A549 (cell line): ENCODE measurements around the gene FAM107B. TPM values are rescaled to one million over a fixed set of nuclear protein-coding genes. Genes with fewer than 3 reads are reported as not detected.

Experiments used
- ATAC-seq, 2 experiments: fragments of 200-7000 bp in 1 of 2; fragments of >200 bp in 1 of 2; cut with Nextera tagmentation in 1 of 2; cut with Tn5 transposase in 1 of 2; 3 replicates each; pipeline versions ENCODE4 v1.8.0 to v1.9.1; 2018 to 2020; ENCODE audit warnings: mild to moderate bottlenecking in 1 of 2, moderate library complexity in 1 of 2
- CTCF ChIA-PET: fragments of 300-600 bp; sonication (Branson Sonifier 250); formaldehyde crosslinking; extraction: SDS; loops from one replicate; lab custom pipeline; 2021; ENCODE audit warnings: antibody characterized with exemption, inconsistent platforms; lab: Yijun Ruan, JAX
- POLR2A ChIA-PET: fragments of 350-600 bp; formaldehyde crosslinking; extraction: SDS; loops from one replicate; lab custom pipeline; 2021; ENCODE audit warnings: antibody characterized with exemption, inconsistent platforms; lab: Yijun Ruan, JAX
- DNase-seq, 2 experiments: peaks; one replicate each; pipeline versions ENCODE4 v3.0.0 to v3.0.0-alpha.2; 2011 to 2016; ENCODE audit warnings: low read depth in 1 of 2, low spot score in 1 of 2
- FAIRE-seq: peaks from 2 replicates; lab custom pipeline; 2011; peaks lifted over from hg19 to GRCh38; lab: Jason Lieb, UNC
- H3K27ac ChIP-seq, 2 experiments: fragments of >200 bp; sonication (Bioruptor Twin); formaldehyde crosslinking; 3 replicates each; pipeline ENCODE4 v1.5.1; 2016 to 2017
- H3K4me1 ChIP-seq: fragments of >200 bp; sonication (Bioruptor Twin); formaldehyde crosslinking; 3 replicates; pipeline ENCODE4 v1.6.1; 2016
- H3K4me2 ChIP-seq: fragments of >200 bp; sonication (Bioruptor Twin); formaldehyde crosslinking; 3 replicates; pipeline ENCODE4 v1.6.1; 2016
- H3K4me3 ChIP-seq: fragments of >200 bp; sonication (Bioruptor Twin); formaldehyde crosslinking; 3 replicates; pipeline ENCODE4 v1.5.1; 2016
- H3K9me3 ChIP-seq: fragments of >200 bp; sonication (Bioruptor Twin); formaldehyde crosslinking; 3 replicates; pipeline ENCODE4 v1.6.1; 2016
- CBX2 ChIP-seq: fragments of 200-600 bp; sonication (generic); IDR thresholded peaks from 2 replicates; pipeline ENCODE4 v1.6.1; 2016; ENCODE audit warnings: low read depth, mild to moderate bottlenecking, borderline replicate concordance
- CBX8 ChIP-seq: fragments of 200-600 bp; sonication (generic); IDR thresholded peaks from 2 replicates; pipeline ENCODE4 v1.6.1; 2016
- CEBPB ChIP-seq, 2 experiments: fragments of >200 bp in 1 of 2; sonication (Bioruptor Twin) in 1 of 2; formaldehyde crosslinking in 1 of 2; IDR thresholded peaks; 2 replicates each; pipeline ENCODE4 v1.6.1; 2012 to 2016
- CHD4 ChIP-seq: fragments of 200-600 bp; sonication (generic); IDR thresholded peaks from 2 replicates; pipeline ENCODE4 v1.6.1; 2016; ENCODE audit warnings: antibody characterized with exemption, mild to moderate bottlenecking, borderline replicate concordance
- EHMT2 ChIP-seq: fragments of 200-600 bp; sonication (generic); IDR thresholded peaks from 2 replicates; pipeline ENCODE4 v1.6.1; 2016; ENCODE audit warnings: antibody characterized with exemption, low read depth, mild to moderate bottlenecking, moderate library complexity
- ELK1 ChIP-seq: fragments of 150-350 bp; IDR thresholded peaks from 2 replicates; pipeline ENCODE4 v1.6.1; 2014; ENCODE audit warnings: low read depth, mild to moderate bottlenecking, low read length
- EP300 ChIP-seq, 2 experiments: fragments of >200 bp; sonication (Bioruptor Twin); formaldehyde crosslinking; IDR thresholded peaks; 2 replicates in 1 of 2; 3 replicates in 1 of 2; pipeline ENCODE4 v1.6.1; 2016 to 2017
- HES2 ChIP-seq: fragments of >200 bp; sonication (Bioruptor Twin); formaldehyde crosslinking; IDR thresholded peaks from 2 replicates; pipeline ENCODE4 v1.6.1; 2016
- HMGXB4 ChIP-seq: fragments of 250-450 bp; sonication (Bioruptor Pico); IDR thresholded peaks from 2 replicates; pipeline ENCODE4 v1.5.0; 2021; ENCODE audit warnings: mild to moderate bottlenecking, moderate library complexity, borderline replicate concordance
- HOXB5 ChIP-seq: fragments of 250-450 bp; sonication (Bioruptor Pico); IDR thresholded peaks from 2 replicates; pipeline ENCODE4 v1.5.0; 2020; ENCODE audit warnings: mild to moderate bottlenecking, moderate library complexity
- JUNB ChIP-seq: fragments of >200 bp; sonication (Bioruptor Twin); formaldehyde crosslinking; IDR thresholded peaks from 2 replicates; pipeline ENCODE4 v1.6.1; 2016
- KDM1A ChIP-seq: fragments of 200-600 bp; sonication (generic); IDR thresholded peaks from 2 replicates; pipeline ENCODE4 v1.6.1; 2016; ENCODE audit warnings: low read depth, mild to moderate bottlenecking
- MAFK ChIP-seq: fragments of 450-650 bp; IDR thresholded peaks from 2 replicates; pipeline ENCODE4 v1.6.1; 2014; ENCODE audit not compliant: partially characterized antibody
- MAZ ChIP-seq: fragments of 150-350 bp; IDR thresholded peaks from 2 replicates; pipeline ENCODE4 v1.6.1; 2014; ENCODE audit warnings: antibody characterized with exemption, low read depth, low read length, borderline replicate concordance
- NPAS2 ChIP-seq: fragments of 250-450 bp; sonication (Bioruptor Pico); IDR thresholded peaks from 2 replicates; pipeline ENCODE4 v1.8.0; 2022; ENCODE audit warnings: mild to moderate bottlenecking, moderate library complexity, borderline replicate concordance
- POLR2A ChIP-seq: IDR thresholded peaks from 2 replicates; pipeline ENCODE4 v1.6.1; 2012; ENCODE audit warnings: mild to moderate bottlenecking, low read length
- POLR2AphosphoS2 ChIP-seq: conservative IDR thresholded peaks from 2 replicates; pipeline ENCODE4 v1.6.1; 2012; ENCODE audit warnings: low read length, improper control_type of control experiment, inconsistent platforms
- RARB ChIP-seq: fragments of 250-450 bp; sonication (Bioruptor Pico); IDR thresholded peaks from 2 replicates; pipeline ENCODE4 v1.8.0; 2021; ENCODE audit warnings: mild to moderate bottlenecking, moderate library complexity
- RCOR1 ChIP-seq: fragments of 150-350 bp; IDR thresholded peaks from 2 replicates; pipeline ENCODE4 v1.6.1; 2014; ENCODE audit warnings: antibody characterized with exemption, low read length, low read depth
- TFCP2L1 ChIP-seq: fragments of 250-450 bp; sonication (Bioruptor Pico); IDR thresholded peaks from 2 replicates; pipeline ENCODE4 v1.5.0; 2021; ENCODE audit warnings: mild to moderate bottlenecking
- ZC3H11A ChIP-seq: fragments of 450-650 bp; IDR thresholded peaks from 2 replicates; pipeline ENCODE4 v1.6.1; 2014; ENCODE audit warnings: antibody characterized with exemption, mild to moderate bottlenecking
- ZFP36 ChIP-seq: fragments of 450-650 bp; IDR thresholded peaks from 2 replicates; pipeline ENCODE4 v1.6.1; 2014; ENCODE audit warnings: borderline replicate concordance; ENCODE audit not compliant: partially characterized antibody
- WGBS: methylation state at CpG from one replicate; pipeline ENCODE4 v1.1.6; 2017; ENCODE audit errors: missing lambda C conversion rate; 5-methylcytosine and 5-hydroxymethylcytosine counted together
- polyA plus RNA-seq, 4 experiments: library from polyadenylated mRNA; depleted of rRNA in 3 of 4; stranded (reverse); fragments of >200 nt; fragmentation: RNase III in 1 of 4; extraction: RNeasy Plus Mini Kit Qiagen cat#74134 plus additional on column Dnase treatment in 1 of 4; gene quantifications; 2 replicates in 3 of 4; 3 replicates in 1 of 4; pipeline ENCODE4 v1.2.3, GENCODE V29; 2011 to 2017

Gene FAM107B
- polyA plus RNA-seq, 2 of the 4 experiments (the other 2 are of a cell fraction), result 99.9 to 173 TPM

- no peaks in the 10 kb centered on the region for H3K4me1 ChIP-seq
- CTCF ChIA-PET, result interaction anchor here (0.6 to 1.4 kb wide), 2 partner anchors 12 to 19 kb away, joined by 3 read pairs; no protein-coding TSS in a partner anchor
- no peak overlapping the region for H3K4me2 ChIP-seq
- 4% methylated on average over 1 of the region's 1 CpG for WGBS
- FAIRE-seq (no peak), ATAC-seq (no peak), DNase-seq (no peak)
- peak overlapping the region in 1 of 2 experiments; percentile 52; a peak in 2 of 6 replicates for H3K27ac ChIP-seq
- H3K4me3 ChIP-seq, result no peak overlapping the region
- POLR2A ChIA-PET, result no interaction called here
- no peak for TF ChIP-seq CBX2
- TF ChIP-seq MAZ, result no peak
- TF ChIP-seq HMGXB4 (CRISPR knock-in tag), result no peak
- no peak for TF ChIP-seq HOXB5 (CRISPR knock-in tag)
- no peak for TF ChIP-seq ZC3H11A
- no peak for TF ChIP-seq RCOR1
- TF ChIP-seq EHMT2, result no peak
- TF ChIP-seq TFCP2L1, result no peak
- no peaks in the 10 kb centered on the region for H3K9me3 ChIP-seq
Observed at GRCh38 chr10:14800397-14800796, 25.7 kb upstream of the FAM107B start.

GRCh38 chr10:14798636-14799035 lies 23.9 kb upstream of the FAM107B start:
- FAIRE-seq, result no peak
- TF ChIP-seq EP300 (IDR thresholded peaks at IDR 0.05), result no peak
- no peak for TF ChIP-seq JUNB
- no peak for TF ChIP-seq CBX2
- no peak for TF ChIP-seq POLR2A
- no peak for TF ChIP-seq KDM1A
- no peak for TF ChIP-seq CHD4
- TF ChIP-seq ZC3H11A, result no peak
- no peak for TF ChIP-seq ELK1
- TF ChIP-seq POLR2AphosphoS2, result no peak
- TF ChIP-seq EHMT2, result no peak
- TF ChIP-seq RARB (CRISPR knock-in tag), result no peak
- TF ChIP-seq NPAS2 (CRISPR knock-in tag), result no peak
- no peak for TF ChIP-seq ZFP36
- TF ChIP-seq, all 56 proteins: peak for 0
- Histone ChIP-seq H3K9me3 (no peaks in the 10 kb centered on the region), H3K4me2 (no peak overlapping the region), H3K4me3 (no peak overlapping the region), H3K4me1 (no peaks in the 10 kb centered on the region), H3K27ac (no peak overlapping the region)
- 89% methylated on average over 5 of the region's 5 CpGs for WGBS
- ChIA-PET CTCF (no interaction called here), POLR2A (no interaction called here)
- DNase-seq (no peak), ATAC-seq (no peak)

GRCh38 chr10:14787938-14788337 lies 13.2 kb upstream of the FAM107B start:
- no peak for FAIRE-seq
- no peak overlapping the region for H3K4me2 ChIP-seq
- no peak for ATAC-seq
- WGBS, result 94% methylated on average over 5 of the region's 5 CpGs
- POLR2A ChIA-PET, result interaction anchor here (1.7 kb wide), 1 partner anchor 183 kb away, joined by 3 read pairs; no protein-coding TSS in a partner anchor
- peaks cover 13% of the 10 kb centered on the region for H3K9me3 ChIP-seq
- no peak for DNase-seq
- no peak for TF ChIP-seq HES2
- no peak for TF ChIP-seq CBX8
- peak; percentile 94 for TF ChIP-seq MAFK
- TF ChIP-seq CEBPB (IDR thresholded peaks at IDR 0.05), result no peak
- peaks cover 9% of the 10 kb centered on the region for H3K4me1 ChIP-seq
- CTCF ChIA-PET, result interaction anchor here (1.4 to 1.5 kb wide), 3 partner anchors 32 to 252 kb away, joined by 4 to 5 read pairs (median 4); no protein-coding TSS in a partner anchor
- peak overlapping the region in 1 of 2 experiments; percentile 60; a peak in 3 of 6 replicates for H3K27ac ChIP-seq
- no peak overlapping the region for H3K4me3 ChIP-seq
